ENCODE measurements around the gene SDK1.

DNA sequence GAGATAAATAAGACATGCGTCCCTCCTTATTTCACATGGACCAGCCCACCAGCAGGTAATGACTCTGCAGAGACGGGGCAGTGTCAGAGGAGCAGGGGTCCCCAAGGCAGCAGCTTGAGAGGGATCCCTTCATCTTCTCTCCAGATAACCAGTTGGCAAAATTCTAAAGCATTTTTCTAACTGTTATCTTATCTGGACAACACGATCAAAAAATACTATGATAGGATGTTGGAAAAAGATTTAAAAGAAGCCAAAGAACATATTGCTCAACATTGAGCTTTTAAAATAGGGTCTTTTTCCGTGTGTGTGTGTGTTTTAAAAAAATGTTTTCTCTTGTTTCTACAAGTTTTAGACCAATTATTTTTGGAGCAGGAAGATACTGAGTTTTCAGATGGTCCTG, 641.2 kb downstream of the SDK1 start:
- TF ChIP-seq, protein P1, sequence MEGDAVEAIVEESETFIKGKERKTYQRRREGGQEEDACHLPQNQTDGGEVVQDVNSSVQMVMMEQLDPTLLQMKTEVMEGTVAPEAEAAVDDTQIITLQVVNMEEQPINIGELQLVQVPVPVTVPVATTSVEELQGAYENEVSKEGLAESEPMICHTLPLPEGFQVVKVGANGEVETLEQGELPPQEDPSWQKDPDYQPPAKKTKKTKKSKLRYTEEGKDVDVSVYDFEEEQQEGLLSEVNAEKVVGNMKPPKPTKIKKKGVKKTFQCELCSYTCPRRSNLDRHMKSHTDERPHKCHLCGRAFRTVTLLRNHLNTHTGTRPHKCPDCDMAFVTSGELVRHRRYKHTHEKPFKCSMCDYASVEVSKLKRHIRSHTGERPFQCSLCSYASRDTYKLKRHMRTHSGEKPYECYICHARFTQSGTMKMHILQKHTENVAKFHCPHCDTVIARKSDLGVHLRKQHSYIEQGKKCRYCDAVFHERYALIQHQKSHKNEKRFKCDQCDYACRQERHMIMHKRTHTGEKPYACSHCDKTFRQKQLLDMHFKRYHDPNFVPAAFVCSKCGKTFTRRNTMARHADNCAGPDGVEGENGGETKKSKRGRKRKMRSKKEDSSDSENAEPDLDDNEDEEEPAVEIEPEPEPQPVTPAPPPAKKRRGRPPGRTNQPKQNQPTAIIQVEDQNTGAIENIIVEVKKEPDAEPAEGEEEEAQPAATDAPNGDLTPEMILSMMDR (IDR thresholded peaks at IDR 0.05; ENCODE audit: low read depth, low read length): no peak
- TF ChIP-seq, protein P2, sequence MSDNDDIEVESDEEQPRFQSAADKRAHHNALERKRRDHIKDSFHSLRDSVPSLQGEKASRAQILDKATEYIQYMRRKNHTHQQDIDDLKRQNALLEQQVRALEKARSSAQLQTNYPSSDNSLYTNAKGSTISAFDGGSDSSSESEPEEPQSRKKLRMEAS (IDR thresholded peaks at IDR 0.05; ENCODE audit: low read depth, low read length): no peak
- TF ChIP-seq POLR2A (IDR thresholded peaks at IDR 0.05; ENCODE audit: extremely low read depth, insufficient read length) (no peak), MYC (IDR thresholded peaks at IDR 0.05; ENCODE audit: low read depth, low read length) (no peak)

Measured in NB4 (cell line).